Uterus (tissue), 4 donors: ENCODE results near the gene PLXDC2. TPM values are rescaled to one million over a fixed set of nuclear protein-coding genes. Genes with fewer than 3 reads are reported as not detected.
A peak's percentile ranks its signal among the peaks of the same experiment; 100 is the strongest.

Experiments used
- DNase-seq, 2 donors: peaks; one replicate each; pipeline ENCODE4 v3.0.0-alpha.2; 2019 to 2020
- H3K27ac ChIP-seq, 2 donors: fragments of 200-600 bp; sonication (generic); 1 replicate in 1 of 2; 2 replicates in 1 of 2; pipeline ENCODE4 v1.5.1; 2016 to 2018
- H3K27me3 ChIP-seq, 2 donors: fragments of 200-600 bp; sonication (generic); one replicate each; pipeline ENCODE4 v1.5.1; 2018 to 2019; ENCODE audit warnings: control low read depth in 1 of 2
- H3K36me3 ChIP-seq, 2 donors: fragments of 200-600 bp; sonication (generic); one replicate each; pipeline ENCODE4 v1.5.1; 2019; ENCODE audit warnings: control low read depth in 1 of 2
- H3K4me1 ChIP-seq, 2 donors: fragments of 200-600 bp; sonication (generic); one replicate each; pipeline ENCODE4 v1.5.1; 2018 to 2019; ENCODE audit warnings: control low read depth in 1 of 2
- H3K4me3 ChIP-seq, 2 donors: fragments of 200-600 bp; sonication (generic); 1 replicate in 1 of 2; 2 replicates in 1 of 2; pipeline ENCODE4 v1.5.1; 2018 to 2019; ENCODE audit warnings: mild to moderate bottlenecking in 1 of 2
- H3K9me3 ChIP-seq, 2 donors: fragments of 200-600 bp; sonication (generic); one replicate each; pipeline ENCODE4 v1.5.1; 2019; ENCODE audit warnings: control low read depth in 1 of 2
- CTCF ChIP-seq, 4 experiments: fragments of 200-600 bp in 2 of 4; fragments of 450-650 bp in 2 of 4; sonication (generic) in 2 of 4; IDR thresholded peaks; one replicate each; pipeline ENCODE4 v1.5.1; 2016 to 2019; ENCODE audit warnings: antibody characterized with exemption in 4 of 4, mild to moderate bottlenecking in 2 of 4, moderate library complexity in 1 of 4
- POLR2A ChIP-seq, 2 donors: fragments of 450-650 bp; IDR thresholded peaks; one replicate each; pipeline ENCODE4 v1.6.1; 2016; ENCODE audit warnings: antibody characterized with exemption in 2 of 2, mild to moderate bottlenecking in 1 of 2, moderate library complexity in 1 of 2
- intact Hi-C: fragments of 100-400 bp; cut with DNase I; formaldehyde crosslinking; loops from one replicate; pipeline ENCODE4 v1.15.1; 2023; ENCODE audit warnings: low total_unique reads
- total RNA-seq, 4 donors: library from RNA; depleted of rRNA in 3 of 4; stranded (reverse); fragments of >200 nt in 3 of 4; gene quantifications; one replicate each; pipeline versions ENCODE4 v1.1.0 to v1.2.4, GENCODE V29; 2014 to 2023
- donor health status: DM: yes; HTN: yes; CAD: no.

Gene PLXDC2
- total RNA-seq, 4 donors from 2014 or later, result 39.4 to 59.2 (median 52.2) TPM

- TF ChIP-seq CTCF (IDR thresholded peaks at IDR 0.05) (no peak), POLR2A (IDR thresholded peaks at IDR 0.05) (no peak)
- H3K4me1 ChIP-seq, result no peaks in the 10 kb centered on the region
- intact Hi-C loops, result no loop called here
- no peak for DNase-seq
- no peak overlapping the region for H3K27ac ChIP-seq
- H3K9me3 ChIP-seq, result no peaks in the 10 kb centered on the region
- H3K4me3 ChIP-seq, result no peak overlapping the region
- no peaks in the 10 kb centered on the region for H3K27me3 ChIP-seq
- no peaks in the 10 kb centered on the region for H3K36me3 ChIP-seq
These were observed 431.9 kb downstream of the PLXDC2 start for GRCh38 chr10:20247891-20248708.

- H3K9me3 ChIP-seq, result no peaks in the 10 kb centered on the region
- H3K4me3 ChIP-seq, result no peak overlapping the region
- H3K27me3 ChIP-seq, result no peaks in the 10 kb centered on the region
- peak in 1 of 2 donors; percentile 30 for DNase-seq
- no peaks in the 10 kb centered on the region for H3K36me3 ChIP-seq
- H3K4me1 ChIP-seq, result no peaks in the 10 kb centered on the region
- no peak for TF ChIP-seq CTCF (IDR thresholded peaks at IDR 0.05)
- TF ChIP-seq POLR2A (IDR thresholded peaks at IDR 0.05), result no peak
- intact Hi-C loops, result no loop called here
- H3K27ac ChIP-seq, result peak overlapping the region in 1 of 2 donors; percentile 19
These were observed 437.8 kb downstream of the PLXDC2 start for GRCh38 chr10:20254078-20254477.

- no peak for DNase-seq
- no peak for TF ChIP-seq POLR2A (IDR thresholded peaks at IDR 0.05)
- TF ChIP-seq CTCF (IDR thresholded peaks at IDR 0.05), result no peak
- no peaks in the 10 kb centered on the region for H3K9me3 ChIP-seq
- H3K4me3 ChIP-seq, result no peak overlapping the region
- no peaks in the 10 kb centered on the region for H3K27me3 ChIP-seq
- H3K27ac ChIP-seq, result peak overlapping the region in 1 of 2 donors; percentile 19
- no peaks in the 10 kb centered on the region for H3K4me1 ChIP-seq
- no peaks in the 10 kb centered on the region for H3K36me3 ChIP-seq
- intact Hi-C loops, result no loop called here
These were observed 438.3 kb downstream of the PLXDC2 start for GRCh38 chr10:20254497-20254896.

- DNase-seq, result no peak
- H3K4me3 ChIP-seq, result no peak overlapping the region
- intact Hi-C loops, result no loop called here
- no peaks in the 10 kb centered on the region for H3K4me1 ChIP-seq
- H3K27ac ChIP-seq, result no peak overlapping the region
- H3K36me3 ChIP-seq, result no peaks in the 10 kb centered on the region
- no peaks in the 10 kb centered on the region for H3K9me3 ChIP-seq
- no peaks in the 10 kb centered on the region for H3K27me3 ChIP-seq
- no peak for TF ChIP-seq CTCF (IDR thresholded peaks at IDR 0.05)
- no peak for TF ChIP-seq POLR2A (IDR thresholded peaks at IDR 0.05)
These were observed 440.7 kb downstream of the PLXDC2 start for GRCh38 chr10:20256969-20257368.

GRCh38 chr10:20257422-20257821, 441.2 kb downstream of the PLXDC2 start:
- no peaks in the 10 kb centered on the region for H3K27me3 ChIP-seq
- no peak overlapping the region for H3K27ac ChIP-seq
- H3K36me3 ChIP-seq, result no peaks in the 10 kb centered on the region
- H3K9me3 ChIP-seq, result no peaks in the 10 kb centered on the region
- DNase-seq, result no peak
- TF ChIP-seq POLR2A (IDR thresholded peaks at IDR 0.05) (no peak), CTCF (IDR thresholded peaks at IDR 0.05) (no peak)
- H3K4me1 ChIP-seq, result no peaks in the 10 kb centered on the region
- H3K4me3 ChIP-seq, result no peak overlapping the region
- intact Hi-C loops, result no loop called here
